EL (cell line): ENCODE data around the gene MRPL40.
"Not testable (repeated sequence)": the region's sequence is repeated elsewhere in the genome, so short reads cannot be mapped to it uniquely, and the experiment has no call there.

Experiments
- DNase-seq: peaks from one replicate; pipeline ENCODE4 v3.0.0-alpha.2; 2016

MRPL40 gene

GRCh38 chr22:19407649-19408606 is 24.4 kb upstream of the MRPL40 start:
- DNase-seq: no peak

- DNase-seq: no peak
Observed at GRCh38 chr22:19410941-19411689, 21.2 kb upstream of the MRPL40 start.

- DNase-seq: no peak
Observed at GRCh38 chr22:19411690-19412045, 20.7 kb upstream of the MRPL40 start.

GRCh38 chr22:19412478-19412877 is 19.9 kb upstream of the MRPL40 start:
- DNase-seq: no peak

GRCh38 chr22:19412923-19413322 is 19.4 kb upstream of the MRPL40 start:
- DNase-seq: no peak

- DNase-seq: no peak
Observed at GRCh38 chr22:19419086-19419463, 13.3 kb upstream of the MRPL40 start.

- DNase-seq: no peak
Observed at GRCh38 chr22:19419464-19420178, 12.7 kb upstream of the MRPL40 start.

- DNase-seq: no peak
Observed at GRCh38 chr22:19420321-19420720, 12.0 kb upstream of the MRPL40 start.

- peak; percentile 26 for DNase-seq
Observed at GRCh38 chr22:19422440-19423301, 9.7 kb upstream of the MRPL40 start.

GRCh38 chr22:19424186-19424500 is 8.2 kb upstream of the MRPL40 start:
- no peak for DNase-seq

- DNase-seq: peak; percentile 67
Observed at GRCh38 chr22:19429950-19430889, 2.1 kb upstream of the MRPL40 start.

GRCh38 chr22:19430890-19431541 is 1.3 kb upstream of the MRPL40 start:
- DNase-seq: peak; percentile 50

GRCh38 chr22:19431649-19432132 is 654 bp upstream of the MRPL40 start, which contains the start of gene HIRA:
Gene HIRA, minus strand, starts transcription at chr22:19431733. Its CDS starts 257 bp downstream, at chr22:19431476.
- DNase-seq: peak; percentile 78

- DNase-seq: no peak
Observed at GRCh38 chr22:19434401-19434800, 2.1 kb downstream of the MRPL40 start.

GRCh38 chr22:19434829-19435580 is 2.7 kb downstream of the MRPL40 start:
- no peak for DNase-seq

GRCh38 chr22:19436444-19437161 is 4.3 kb downstream of the MRPL40 start:
- not testable (repeated sequence) for DNase-seq

GRCh38 chr22:19438298-19438697 is 6.0 kb downstream of the MRPL40 start:
- no peak for DNase-seq

- no peak for DNase-seq
Observed at GRCh38 chr22:19440411-19441195, 8.3 kb downstream of the MRPL40 start.
